H1 (cell line): ENCODE results near the gene RNU4-1. TPM values are rescaled to one million over a fixed set of nuclear protein-coding genes. Genes with fewer than 3 reads are reported as not detected.

Source experiments
- CTCF ChIA-PET: fragments of 300-600 bp; sonication (Branson Sonifier 250); formaldehyde crosslinking; loops from one replicate; lab custom pipeline; 2021; ENCODE audit not compliant: partially characterized antibody; lab: Charles Lee
- POLR2A ChIA-PET: fragments of 300-600 bp; sonication (Branson Sonifier 250); formaldehyde crosslinking; loops from one replicate; lab custom pipeline; 2021; ENCODE audit warnings: inconsistent platforms; ENCODE audit not compliant: partially characterized antibody; lab: Charles Lee
- DNase-seq, 2 experiments: peaks; one replicate each; pipeline versions ENCODE4 v3.0.0 to v3.0.0-alpha.2; 2010 to 2022; ENCODE audit warnings: low spot score in 2 of 2, low read depth in 1 of 2, mixed read lengths in 1 of 2
- FAIRE-seq: peaks from 2 replicates; lab custom pipeline; 2011; peaks lifted over from hg19 to GRCh38; lab: Jason Lieb, UNC
- H2AFZ ChIP-seq: 2 replicates; pipeline ENCODE4 v1.8.1; 2012; ENCODE audit warnings: low read length, inconsistent platforms
- H2AK5ac ChIP-seq: 2 replicates; pipeline ENCODE4 v1.6.1; 2013; ENCODE audit warnings: low read depth, low read length
- H2BK120ac ChIP-seq: replicated peaks from 2 replicates; pipeline ENCODE3; 2013; ENCODE audit warnings: low read depth, low read length, inconsistent platforms
- H2BK12ac ChIP-seq: 2 replicates; pipeline ENCODE4 v1.6.1; 2013; ENCODE audit warnings: low read depth, low read length
- H2BK15ac ChIP-seq: 2 replicates; pipeline ENCODE4 v1.6.1; 2013; ENCODE audit warnings: low read length
- H2BK20ac ChIP-seq: 2 replicates; pipeline ENCODE4 v1.6.1; 2013; ENCODE audit warnings: low read length
- H2BK5ac ChIP-seq: 2 replicates; pipeline ENCODE4 v1.6.1; 2013; ENCODE audit warnings: low read depth, low read length
- H3K14ac ChIP-seq: 2 replicates; pipeline ENCODE4 v1.6.1; 2013; ENCODE audit warnings: inconsistent platforms; ENCODE audit not compliant: insufficient read length
- H3K18ac ChIP-seq: 2 replicates; pipeline ENCODE4 v1.6.1; 2013; ENCODE audit warnings: low read length; ENCODE audit errors: extremely low read depth
- H3K23ac ChIP-seq: 2 replicates; pipeline ENCODE4 v1.6.1; 2013; ENCODE audit warnings: inconsistent platforms; ENCODE audit not compliant: insufficient read length
- H3K23me2 ChIP-seq: 2 replicates; pipeline ENCODE4 v1.6.1; 2013; ENCODE audit warnings: low read depth, low read length
- H3K27ac ChIP-seq: 2 replicates; pipeline ENCODE4 v1.6.1; 2011; ENCODE audit warnings: low read depth, low read length, inconsistent platforms
- H3K27me3 ChIP-seq, 4 experiments: replicated peaks in 1 of 4; 1 replicate in 1 of 4; 2 replicates in 3 of 4; pipeline versions ENCODE4 v1.6.1 to v1.8.1; 2011 to 2013; ENCODE audit warnings: low read length in 3 of 4, mild to moderate bottlenecking in 3 of 4, inconsistent platforms in 2 of 4, mixed read lengths in 2 of 4, moderate library complexity in 1 of 4; ENCODE audit not compliant: control insufficient read depth in 3 of 4, insufficient read depth in 3 of 4; ENCODE audit errors: extremely low read depth in 1 of 4
- H3K36me3 ChIP-seq, 4 experiments: 2 replicates each; pipeline versions ENCODE4 v1.6.1 to v1.8.1; 2011 to 2013; ENCODE audit warnings: mild to moderate bottlenecking in 4 of 4, low read length in 3 of 4, moderate library complexity in 2 of 4, control low read depth in 1 of 4, inconsistent platforms in 1 of 4; ENCODE audit not compliant: insufficient read depth in 4 of 4, control insufficient read depth in 2 of 4
- H3K4ac ChIP-seq: replicated peaks from 2 replicates; pipeline ENCODE3; 2013; ENCODE audit warnings: low read length, low read depth, mixed read lengths, inconsistent platforms; ENCODE audit not compliant: insufficient read length
- H3K4me1 ChIP-seq, 4 experiments: replicated peaks in 1 of 4; 1 replicate in 1 of 4; 2 replicates in 3 of 4; pipeline versions ENCODE4 v1.6.1 to v1.8.1; 2011 to 2013; ENCODE audit warnings: low read length in 3 of 4, inconsistent platforms in 2 of 4, mixed read lengths in 1 of 4; ENCODE audit not compliant: insufficient read depth in 4 of 4, control insufficient read depth in 3 of 4
- H3K4me2 ChIP-seq, 2 experiments: 2 replicates each; pipeline versions ENCODE4 v1.6.1 to v1.8.1; 2011 to 2013; ENCODE audit warnings: low read depth in 2 of 2, low read length in 2 of 2, control low read depth in 1 of 2, inconsistent platforms in 1 of 2, mild to moderate bottlenecking in 1 of 2; ENCODE audit not compliant: insufficient read depth in 1 of 2
- H3K4me3 ChIP-seq, 4 experiments: fragments of 200-600, 300-600 bp in 1 of 4; sonication (generic), shearing (Covaris generic), sonication (Bioruptor Twin) in 1 of 4; 2 replicates each; pipeline versions ENCODE4 v1.5.1 to v1.8.1; 2011 to 2016; ENCODE audit warnings: low read length in 4 of 4, low read depth in 3 of 4, control low read depth in 2 of 4, inconsistent platforms in 2 of 4, mild to moderate bottlenecking in 2 of 4, mixed read lengths in 1 of 4, moderate library complexity in 1 of 4; ENCODE audit not compliant: insufficient read depth in 2 of 4; ENCODE audit errors: extremely low read depth in 1 of 4
- H3K56ac ChIP-seq: replicated peaks from 2 replicates; pipeline ENCODE3; 2013; ENCODE audit warnings: low read depth, mild to moderate bottlenecking, mixed read lengths, low read length, inconsistent platforms; ENCODE audit not compliant: insufficient read length
- H3K79me1 ChIP-seq: 2 replicates; pipeline ENCODE4 v1.6.1; 2013; ENCODE audit warnings: low read depth, low read length, control low read depth
- H3K79me2 ChIP-seq, 2 experiments: 2 replicates each; pipeline versions ENCODE4 v1.6.1 to v1.8.1; 2012 to 2013; ENCODE audit warnings: low read length in 2 of 2, mild to moderate bottlenecking in 2 of 2, inconsistent platforms in 1 of 2; ENCODE audit not compliant: insufficient read depth in 2 of 2, control insufficient read depth in 1 of 2
- H3K9ac ChIP-seq, 4 experiments: replicated peaks in 1 of 4; 1 replicate in 1 of 4; 2 replicates in 3 of 4; pipeline versions ENCODE4 v1.6.1 to v1.8.1; 2011 to 2013; ENCODE audit warnings: low read depth in 3 of 4, low read length in 3 of 4, control low read depth in 2 of 4, mild to moderate bottlenecking in 2 of 4, moderate library complexity in 2 of 4, inconsistent platforms in 1 of 4; ENCODE audit errors: extremely low read depth in 1 of 4
- H3K9me3 ChIP-seq, 2 experiments: 2 replicates each; pipeline versions ENCODE4 v1.6.1 to v1.8.1; 2012 to 2013; ENCODE audit warnings: mild to moderate bottlenecking in 2 of 2, moderate library complexity in 2 of 2, control low read depth in 1 of 2, inconsistent platforms in 1 of 2, low read depth in 1 of 2, low read length in 1 of 2, mixed read lengths in 1 of 2; ENCODE audit not compliant: insufficient read depth in 2 of 2
- H4K20me1 ChIP-seq, 2 experiments: replicated peaks in 1 of 2; 2 replicates each; pipeline versions ENCODE3 to v1.8.1; 2011 to 2013; ENCODE audit warnings: inconsistent platforms in 2 of 2, low read length in 2 of 2, mild to moderate bottlenecking in 1 of 2; ENCODE audit not compliant: insufficient read depth in 2 of 2, control insufficient read depth in 1 of 2
- H4K5ac ChIP-seq: 2 replicates; pipeline ENCODE4 v1.6.1; 2013; ENCODE audit warnings: low read length, low read depth, mixed read lengths, inconsistent platforms; ENCODE audit not compliant: insufficient read length
- H4K8ac ChIP-seq: 2 replicates; pipeline ENCODE4 v1.8.0; 2013; ENCODE audit warnings: mild to moderate bottlenecking, moderate library complexity, low read length, inconsistent platforms; ENCODE audit not compliant: insufficient read depth; ENCODE audit errors: extremely low read depth
- H4K91ac ChIP-seq: replicated peaks from 2 replicates; pipeline ENCODE3; 2013; ENCODE audit warnings: low read length, mixed read lengths, inconsistent platforms; ENCODE audit not compliant: insufficient read length
- BRCA1 ChIP-seq: IDR thresholded peaks from 2 replicates; pipeline ENCODE4 v1.6.1; 2012; ENCODE audit warnings: low read depth, low read length, improper control_type of control experiment
- EZH2 ChIP-seq: fragments of 200-600 bp; sonication (generic); IDR thresholded peaks from 2 replicates; pipeline ENCODE4 v1.7.1; 2012; ENCODE audit warnings: low read depth, mild to moderate bottlenecking, moderate library complexity, low read length, inconsistent platforms; ENCODE audit not compliant: severe bottlenecking
- HDAC2 ChIP-seq, 2 experiments: fragments of 300-600 bp in 1 of 2; sonication (generic) in 1 of 2; IDR thresholded peaks; 2 replicates each; pipeline ENCODE4 v1.6.1; 2011 to 2012; ENCODE audit warnings: low read depth in 2 of 2, low read length in 2 of 2, mild to moderate bottlenecking in 2 of 2, moderate library complexity in 2 of 2, borderline replicate concordance in 1 of 2, inconsistent platforms in 1 of 2
- KDM1A ChIP-seq: fragments of 200-600, 300-600 bp; sonication (generic); IDR thresholded peaks from 2 replicates; pipeline ENCODE4 v1.7.1; 2016; ENCODE audit warnings: mild to moderate bottlenecking, low read length, borderline replicate concordance
- NRF1 ChIP-seq: IDR thresholded peaks from 2 replicates; pipeline ENCODE4 v1.6.1; 2011; ENCODE audit warnings: mild to moderate bottlenecking, low read depth, low read length, improper control_type of control experiment
- SP4 ChIP-seq: IDR thresholded peaks from 2 replicates; pipeline ENCODE4 v1.6.1; 2012; ENCODE audit warnings: low read length, inconsistent platforms
- SRF ChIP-seq: IDR thresholded peaks from 2 replicates; pipeline ENCODE4 v1.6.1; 2011; ENCODE audit warnings: mild to moderate bottlenecking, low read depth, low read length, moderate library complexity
- TAF1 ChIP-seq: IDR thresholded peaks from 2 replicates; pipeline ENCODE4 v1.6.1; 2011; ENCODE audit warnings: mild to moderate bottlenecking, low read depth, low read length
- WGBS, 2 experiments: shearing (Covaris generic) in 1 of 2; methylation state at CpG; one replicate each; pipeline versions ENCODE4 v1.1.6 to v1.1.7; 2013 to 2015; ENCODE audit warnings: low lambda C conversion rate in 2 of 2, mixed read lengths in 2 of 2, inconsistent platforms in 1 of 2, low coverage in 1 of 2, missing lambda C conversion rate in 1 of 2; ENCODE audit not compliant: insufficient replicate concordance in 2 of 2, insufficient coverage in 1 of 2, insufficient read length in 1 of 2; ENCODE audit errors: extremely low coverage in 1 of 2, missing lambda C conversion rate in 1 of 2; 5-methylcytosine and 5-hydroxymethylcytosine counted together
- polyA plus RNA-seq, 7 experiments: library from polyadenylated mRNA; depleted of rRNA in 3 of 7; stranded (reverse) in 5 of 7; unstranded in 2 of 7; fragments of >200 nt in 5 of 7; fragments of 200-250 nt in 2 of 7; gene quantifications; 1 replicate in 5 of 7; 2 replicates in 1 of 7; 4 replicates in 1 of 7; pipeline versions ENCODE4 v1.2.1 to v1.2.3, GENCODE V29; 2011 to 2013; ENCODE audit warnings: missing spikeins in 2 of 7, mixed read lengths in 2 of 7
- total RNA-seq: library from RNA; stranded (reverse); fragmentation: NEBNext Ultra II Directional; extraction: Animal tissue kit (Norgen Biotek cat#: 25700); gene quantifications from 2 replicates; pipeline ENCODE4 v1.2.1, GENCODE V29; 2021
- TF ChIP-seq, protein P1 (sequence below), 3 experiments: IDR thresholded peaks; 1 replicate in 2 of 3; 2 replicates in 1 of 3; pipeline versions ENCODE4 v1.5.1 to v1.6.1; 2011; ENCODE audit warnings: low read length in 3 of 3, mild to moderate bottlenecking in 3 of 3, inconsistent platforms in 2 of 3, low read depth in 1 of 3, moderate library complexity in 1 of 3; ENCODE audit not compliant: insufficient read depth in 1 of 3; ENCODE audit errors: control extremely low read depth in 1 of 3

RNU4-1 gene
- total and polyA plus RNA-seq, 2 of the 8 experiments (the other 6 are each of a cell fraction or from before 2014, with no cell fraction given) = under 0.01 to 1,424 TPM

DNA sequence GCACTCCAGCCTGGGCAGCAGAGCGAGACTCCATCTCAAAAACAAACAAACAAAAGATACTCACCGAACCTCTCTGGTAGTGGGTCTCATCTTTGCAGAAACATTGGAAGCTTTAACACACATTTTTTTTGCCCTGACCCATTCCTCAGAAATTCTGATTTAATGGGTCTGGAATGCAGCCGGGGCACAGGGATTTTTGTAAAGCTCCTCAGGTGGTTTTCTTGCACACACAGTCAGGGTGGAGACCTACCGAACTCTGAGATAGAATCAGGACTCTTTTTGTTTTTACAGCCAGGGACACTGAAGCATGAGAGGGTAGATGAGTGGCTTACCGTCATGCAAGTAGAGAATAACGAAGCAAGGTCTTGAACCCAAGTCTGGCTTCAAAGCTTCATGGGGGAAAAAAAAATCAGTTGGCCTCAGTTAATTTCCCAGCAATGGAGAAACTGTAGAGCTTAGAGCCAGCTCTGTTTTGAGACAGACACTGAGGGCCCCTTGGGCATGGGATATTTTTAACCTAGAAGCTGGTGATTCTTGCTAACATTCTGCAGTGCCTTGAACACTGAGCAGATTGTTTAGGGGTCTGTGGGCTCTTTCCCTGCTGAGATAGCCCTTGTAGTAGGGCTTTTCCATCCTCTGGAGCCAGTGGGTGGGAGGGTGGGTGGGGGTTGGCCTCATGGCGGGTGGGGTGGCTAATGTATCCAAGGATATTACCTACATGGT, 6.1 kb downstream of the RNU4-1 start:
- Histone ChIP-seq H3K4me1 (peaks cover 2 to 7% (median 4%) of the 10 kb centered on the region in 4 experiments; a peak in 5 of 7 replicates), H2BK5ac (no peak overlapping the region), H3K18ac (no peak overlapping the region), H3K4me3 (no peak overlapping the region), H4K5ac (no peak overlapping the region), H2BK120ac (no peak overlapping the region), H3K56ac (no peak overlapping the region), H3K23ac (no peak overlapping the region), H3K9ac (no peak overlapping the region), H3K4me2 (no peak overlapping the region), H2AFZ (peak overlapping the region; percentile 6; the same call in 1 of the 2 replicates), H4K20me1 (no peaks in the 10 kb centered on the region), H3K79me2 (no peaks in the 10 kb centered on the region), H3K23me2 (no peaks in the 10 kb centered on the region; the same call in 1 of the 2 replicates), H3K9me3 (no peaks in the 10 kb centered on the region), H2BK12ac (no peak overlapping the region), H2BK15ac (no peak overlapping the region), H3K27me3 (no peaks in the 10 kb centered on the region), H4K8ac (no peak overlapping the region), H3K14ac (no peak overlapping the region), H3K79me1 (no peaks in the 10 kb centered on the region), H2BK20ac (no peak overlapping the region), H3K4ac (no peak overlapping the region), H2AK5ac (no peak overlapping the region), H4K91ac (no peak overlapping the region), H3K27ac (no peak overlapping the region), H3K36me3 (no peaks in the 10 kb centered on the region)
- DNase-seq = no peak
- no peak for FAIRE-seq
- ChIA-PET CTCF (interaction anchor here (0.8 to 8.9 kb wide), 5 partner anchors 19 to 58 kb away, joined by 3 to 91 read pairs (median 4); no protein-coding TSS in a partner anchor), POLR2A (interaction anchor here (0.9 to 67.0 kb wide), 4 partner anchors 12 to 58 kb away, joined by 3 to 4270 read pairs (median 7); partner anchors contain the start of genes GCN1, PXN, RPLP0 and SIRT4)
- WGBS, 2 experiments = 74% methylated on average over 6 of the region's 7 CpGs; no CpG with 5 or more reads in 1 of the 2 experiments
- TF ChIP-seq SRF = no peak
- TF ChIP-seq BRCA1 = no peak
- no peak for TF ChIP-seq NRF1
- TF ChIP-seq EZH2 = no peak
- no peak for TF ChIP-seq HDAC2 (IDR thresholded peaks at IDR 0.05; ENCODE audit: borderline replicate concordance in 1 of 2, low read depth in 2 of 2, low read length in 2 of 2)
- TF ChIP-seq SP4 = no peak
- TF ChIP-seq, protein P1, sequence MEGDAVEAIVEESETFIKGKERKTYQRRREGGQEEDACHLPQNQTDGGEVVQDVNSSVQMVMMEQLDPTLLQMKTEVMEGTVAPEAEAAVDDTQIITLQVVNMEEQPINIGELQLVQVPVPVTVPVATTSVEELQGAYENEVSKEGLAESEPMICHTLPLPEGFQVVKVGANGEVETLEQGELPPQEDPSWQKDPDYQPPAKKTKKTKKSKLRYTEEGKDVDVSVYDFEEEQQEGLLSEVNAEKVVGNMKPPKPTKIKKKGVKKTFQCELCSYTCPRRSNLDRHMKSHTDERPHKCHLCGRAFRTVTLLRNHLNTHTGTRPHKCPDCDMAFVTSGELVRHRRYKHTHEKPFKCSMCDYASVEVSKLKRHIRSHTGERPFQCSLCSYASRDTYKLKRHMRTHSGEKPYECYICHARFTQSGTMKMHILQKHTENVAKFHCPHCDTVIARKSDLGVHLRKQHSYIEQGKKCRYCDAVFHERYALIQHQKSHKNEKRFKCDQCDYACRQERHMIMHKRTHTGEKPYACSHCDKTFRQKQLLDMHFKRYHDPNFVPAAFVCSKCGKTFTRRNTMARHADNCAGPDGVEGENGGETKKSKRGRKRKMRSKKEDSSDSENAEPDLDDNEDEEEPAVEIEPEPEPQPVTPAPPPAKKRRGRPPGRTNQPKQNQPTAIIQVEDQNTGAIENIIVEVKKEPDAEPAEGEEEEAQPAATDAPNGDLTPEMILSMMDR (IDR thresholded peaks at IDR 0.05; ENCODE audit: control extremely low read depth in 1 of 3, insufficient read depth in 1 of 3, low read depth in 1 of 3, low read length in 3 of 3) = no peak
- TF ChIP-seq KDM1A = no peak
- no peak for TF ChIP-seq TAF1
